Measurements from ENCODE around the gene SAE1. TPM values are rescaled to one million over a fixed set of nuclear protein-coding genes. Genes with fewer than 3 reads are reported as not detected.

The SAE1 gene
- total RNA-seq, 1 experiment from 2014 or later = 174 TPM

DNA sequence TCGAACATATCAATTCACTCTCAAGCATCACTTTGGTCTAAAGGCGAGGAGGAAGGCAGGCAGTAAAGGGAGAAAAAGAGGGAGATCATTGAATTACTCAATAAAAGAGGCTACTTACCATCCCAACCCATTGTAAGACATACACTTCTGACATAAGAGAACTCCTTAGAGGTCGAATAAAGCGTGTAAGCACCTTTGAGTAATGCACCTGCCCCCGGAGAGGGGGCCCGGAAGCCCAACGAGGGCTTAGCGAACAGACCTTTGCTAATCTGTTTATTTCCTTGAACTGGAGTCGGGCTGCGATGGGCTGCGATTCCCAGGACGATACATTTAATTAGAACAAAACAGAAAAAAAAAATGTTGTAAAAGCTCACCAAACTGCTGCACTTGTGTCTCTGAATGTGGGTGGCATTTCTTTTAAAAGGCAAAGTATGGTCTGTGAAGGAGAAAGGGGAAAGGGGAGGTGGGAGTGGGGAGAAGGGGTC, 20.1 kb upstream of the SAE1 start:
- no peak for DNase-seq
- no TSS peak for BruUV-seq (replicated peaks)
- Mint-ChIP-seq H3K4me1 (ENCODE audit: low read depth, unreplicated experiment) (peaks cover 59% of the 10 kb centered on the region), H3K36me3 (ENCODE audit: insufficient read depth, unreplicated experiment) (peaks cover 84% of the 10 kb centered on the region), H3K27me3 (ENCODE audit: unreplicated experiment) (no peaks in the 10 kb centered on the region), H3K27ac (ENCODE audit: unreplicated experiment) (peak overlapping the region; percentile 97), H3K9me3 (ENCODE audit: low read depth, unreplicated experiment) (no peaks in the 10 kb centered on the region), H3K4me3 (ENCODE audit: low read depth, unreplicated experiment) (peak overlapping the region; percentile 75)
- intact Hi-C loops (cut with micrococcal nuclease; ENCODE audit: unreplicated experiment) = no loop called here
- CTCF ChIA-PET = no interaction called here
- TF ChIP-seq, protein P1, sequence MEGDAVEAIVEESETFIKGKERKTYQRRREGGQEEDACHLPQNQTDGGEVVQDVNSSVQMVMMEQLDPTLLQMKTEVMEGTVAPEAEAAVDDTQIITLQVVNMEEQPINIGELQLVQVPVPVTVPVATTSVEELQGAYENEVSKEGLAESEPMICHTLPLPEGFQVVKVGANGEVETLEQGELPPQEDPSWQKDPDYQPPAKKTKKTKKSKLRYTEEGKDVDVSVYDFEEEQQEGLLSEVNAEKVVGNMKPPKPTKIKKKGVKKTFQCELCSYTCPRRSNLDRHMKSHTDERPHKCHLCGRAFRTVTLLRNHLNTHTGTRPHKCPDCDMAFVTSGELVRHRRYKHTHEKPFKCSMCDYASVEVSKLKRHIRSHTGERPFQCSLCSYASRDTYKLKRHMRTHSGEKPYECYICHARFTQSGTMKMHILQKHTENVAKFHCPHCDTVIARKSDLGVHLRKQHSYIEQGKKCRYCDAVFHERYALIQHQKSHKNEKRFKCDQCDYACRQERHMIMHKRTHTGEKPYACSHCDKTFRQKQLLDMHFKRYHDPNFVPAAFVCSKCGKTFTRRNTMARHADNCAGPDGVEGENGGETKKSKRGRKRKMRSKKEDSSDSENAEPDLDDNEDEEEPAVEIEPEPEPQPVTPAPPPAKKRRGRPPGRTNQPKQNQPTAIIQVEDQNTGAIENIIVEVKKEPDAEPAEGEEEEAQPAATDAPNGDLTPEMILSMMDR (IDR thresholded peaks at IDR 0.05; ENCODE audit: unreplicated experiment) = no peak

GRCh38 chr19:47111006-47111621, 19.5 kb upstream of the SAE1 start:
- CTCF ChIA-PET = interaction anchor here (0.7 kb wide), 1 partner anchor 548 kb away, joined by 3 read pairs; no protein-coding TSS in a partner anchor
- intact Hi-C loops (cut with micrococcal nuclease; ENCODE audit: unreplicated experiment) = no loop called here

GRCh38 chr19:47111682-47112165, 18.9 kb upstream of the SAE1 start:
- H3K4me1 Mint-ChIP-seq (ENCODE audit: low read depth, unreplicated experiment) = peaks cover 48% of the 10 kb centered on the region
- intact Hi-C loops (cut with micrococcal nuclease; ENCODE audit: unreplicated experiment) = no loop called here
- no peaks in the 10 kb centered on the region for H3K9me3 Mint-ChIP-seq (ENCODE audit: low read depth, unreplicated experiment)
- H3K4me3 Mint-ChIP-seq (ENCODE audit: low read depth, unreplicated experiment) = peak overlapping the region; percentile 75
- TF ChIP-seq, protein P1 (IDR thresholded peaks at IDR 0.05; ENCODE audit: unreplicated experiment) = no peak
- no TSS peak for BruUV-seq (replicated peaks)
- CTCF ChIA-PET = interaction anchor here (0.7 kb wide), 1 partner anchor 547 kb away, joined by 3 read pairs; no protein-coding TSS in a partner anchor
- H3K27ac Mint-ChIP-seq (ENCODE audit: unreplicated experiment) = peak overlapping the region; percentile 97
- DNase-seq = no peak
- peaks cover 80% of the 10 kb centered on the region for H3K36me3 Mint-ChIP-seq (ENCODE audit: insufficient read depth, unreplicated experiment)
- no peaks in the 10 kb centered on the region for H3K27me3 Mint-ChIP-seq (ENCODE audit: unreplicated experiment)

More at GRCh38 chr19:47111006-47111621, 19.5 kb upstream of the SAE1 start:
- no TSS peak for BruUV-seq (replicated peaks)
- TF ChIP-seq, protein P1 (IDR thresholded peaks at IDR 0.05; ENCODE audit: unreplicated experiment) = no peak
- Mint-ChIP-seq H3K27me3 (ENCODE audit: unreplicated experiment) (no peaks in the 10 kb centered on the region), H3K9me3 (ENCODE audit: low read depth, unreplicated experiment) (no peaks in the 10 kb centered on the region), H3K4me3 (ENCODE audit: low read depth, unreplicated experiment) (peak overlapping the region; percentile 75), H3K36me3 (ENCODE audit: insufficient read depth, unreplicated experiment) (peaks cover 80% of the 10 kb centered on the region), H3K4me1 (ENCODE audit: low read depth, unreplicated experiment) (peaks cover 54% of the 10 kb centered on the region), H3K27ac (ENCODE audit: unreplicated experiment) (peak overlapping the region; percentile 97)
- DNase-seq = no peak

- Mint-ChIP-seq H3K9me3 (ENCODE audit: low read depth, unreplicated experiment) (no peaks in the 10 kb centered on the region), H3K36me3 (ENCODE audit: insufficient read depth, unreplicated experiment) (peaks cover 75% of the 10 kb centered on the region), H3K27ac (ENCODE audit: unreplicated experiment) (peak overlapping the region; percentile 97), H3K4me3 (ENCODE audit: low read depth, unreplicated experiment) (peak overlapping the region; percentile 75), H3K27me3 (ENCODE audit: unreplicated experiment) (no peaks in the 10 kb centered on the region), H3K4me1 (ENCODE audit: low read depth, unreplicated experiment) (peaks cover 41% of the 10 kb centered on the region)
- intact Hi-C loops (cut with micrococcal nuclease; ENCODE audit: unreplicated experiment) = no loop called here
- CTCF ChIA-PET = interaction anchor here (0.6 to 2.7 kb wide), 8 partner anchors 14 to 1297 kb away, joined by 3 to 33 read pairs (median 5); no protein-coding TSS in a partner anchor
- TF ChIP-seq, protein P1 (IDR thresholded peaks at IDR 0.05; ENCODE audit: unreplicated experiment) = no peak
- no TSS peak for BruUV-seq (replicated peaks)
- DNase-seq = peak; percentile 90
Measured at GRCh38 chr19:47112166-47112996, 18.3 kb upstream of the SAE1 start.

Measured in Calu3 (cell line).